ENCODE data around the gene IFNLR1.
A peak's percentile ranks its signal among the peaks of the same experiment; 100 is the strongest.

The IFNLR1 gene

GRCh38 chr1:24119859-24120756 is 67.0 kb downstream of the IFNLR1 start:
- DNase-seq: no peak

- DNase-seq: no peak
Observed at GRCh38 chr1:24119489-24119858, 67.6 kb downstream of the IFNLR1 start.

GRCh38 chr1:24118410-24119242 is 68.5 kb downstream of the IFNLR1 start:
- no peak for DNase-seq

- DNase-seq: no peak
Observed at GRCh38 chr1:24117722-24118409, 69.2 kb downstream of the IFNLR1 start.

- DNase-seq: no peak
Observed at GRCh38 chr1:24117132-24117531, 70.0 kb downstream of the IFNLR1 start.

DNA sequence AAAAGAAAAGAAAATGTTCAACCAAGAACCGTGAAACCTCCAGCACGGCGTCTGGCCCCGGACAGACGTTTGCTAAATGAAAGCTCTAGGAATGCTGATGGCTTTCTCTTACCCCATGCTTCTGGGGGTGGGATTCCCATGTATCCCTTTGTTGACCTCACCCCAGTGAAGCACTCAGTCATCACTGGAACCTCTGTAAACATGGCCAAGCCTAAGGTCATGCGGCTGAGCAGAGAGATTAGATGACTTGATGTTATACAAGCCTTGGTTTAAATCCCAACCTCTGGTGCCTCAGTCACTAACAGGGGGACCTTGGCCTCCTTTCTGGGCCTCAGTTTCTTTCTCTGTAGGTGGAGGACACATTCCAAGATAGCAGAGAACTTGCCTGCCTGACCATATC is 72.3 kb downstream of the IFNLR1 start:
- no peak for DNase-seq

DNA sequence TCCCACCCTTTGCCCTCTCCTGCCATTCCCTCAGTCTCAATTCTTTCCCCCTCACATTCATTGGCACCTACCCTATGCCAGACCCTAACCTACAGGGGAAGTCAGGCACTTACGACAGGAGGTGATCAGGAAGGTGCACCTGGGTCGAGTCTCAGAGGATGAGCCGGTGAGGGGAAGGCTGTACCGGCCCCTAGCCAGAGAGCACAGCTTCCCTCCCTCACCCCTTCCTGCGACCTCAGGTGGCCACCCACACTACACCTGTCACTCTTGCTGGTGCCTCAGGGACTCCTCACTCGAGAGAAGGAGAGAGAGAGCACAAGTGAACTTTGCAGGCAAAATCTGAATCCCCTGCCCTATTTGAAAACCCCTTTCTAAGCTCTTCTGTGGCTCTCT is 73.5 kb downstream of the IFNLR1 start:
- DNase-seq: no peak

DNA sequence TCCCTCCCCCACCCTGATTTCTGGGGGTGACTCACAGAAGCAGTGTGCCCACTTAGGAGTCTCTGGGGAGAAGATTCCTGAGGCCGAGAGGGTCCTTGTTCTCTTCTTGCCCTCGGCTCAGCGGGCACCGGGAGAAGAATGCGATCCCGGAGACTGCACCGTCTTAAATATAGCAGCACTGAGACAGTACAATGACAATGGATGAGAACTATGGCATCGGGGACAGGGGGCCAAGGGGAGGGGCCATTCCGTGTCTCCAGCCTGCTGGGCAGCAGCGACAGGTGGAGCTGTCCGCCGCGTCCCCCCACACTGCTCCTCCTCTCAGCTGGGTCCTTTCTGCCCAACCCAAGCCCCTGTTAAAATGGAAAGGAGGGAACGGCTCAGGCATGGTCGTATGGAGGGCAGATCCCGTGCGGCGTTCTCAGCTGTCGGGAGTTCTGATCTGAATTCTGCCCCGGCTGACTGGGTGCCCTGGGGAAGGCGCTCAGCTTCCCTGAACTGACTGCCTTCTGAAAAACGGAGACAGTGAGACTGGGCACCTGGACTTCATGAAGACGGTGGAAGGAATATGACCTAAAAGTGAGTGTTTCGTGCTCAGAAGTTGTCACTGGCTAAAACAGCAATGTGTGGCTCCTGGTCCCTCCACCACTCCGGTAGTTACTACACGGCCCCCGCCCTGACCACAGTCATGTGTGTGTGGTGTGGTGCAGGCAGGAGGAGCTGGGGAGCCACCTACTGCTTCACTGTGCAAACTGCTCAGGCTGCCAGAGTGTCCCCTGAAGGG is 74.9 kb downstream of the IFNLR1 start, which contains the start of gene MYOM3:
MYOM3 (minus strand) TSS at position 140 of the 784 bp plus-strand sequence. CDS start 3,499 bp downstream, outside the sequence.
- peak; percentile 44 for DNase-seq

- DNase-seq: no peak
Observed at GRCh38 chr1:24111262-24111995, 75.7 kb downstream of the IFNLR1 start.

- DNase-seq: no peak
Observed at GRCh38 chr1:24110642-24111261, 76.3 kb downstream of the IFNLR1 start.

DNA sequence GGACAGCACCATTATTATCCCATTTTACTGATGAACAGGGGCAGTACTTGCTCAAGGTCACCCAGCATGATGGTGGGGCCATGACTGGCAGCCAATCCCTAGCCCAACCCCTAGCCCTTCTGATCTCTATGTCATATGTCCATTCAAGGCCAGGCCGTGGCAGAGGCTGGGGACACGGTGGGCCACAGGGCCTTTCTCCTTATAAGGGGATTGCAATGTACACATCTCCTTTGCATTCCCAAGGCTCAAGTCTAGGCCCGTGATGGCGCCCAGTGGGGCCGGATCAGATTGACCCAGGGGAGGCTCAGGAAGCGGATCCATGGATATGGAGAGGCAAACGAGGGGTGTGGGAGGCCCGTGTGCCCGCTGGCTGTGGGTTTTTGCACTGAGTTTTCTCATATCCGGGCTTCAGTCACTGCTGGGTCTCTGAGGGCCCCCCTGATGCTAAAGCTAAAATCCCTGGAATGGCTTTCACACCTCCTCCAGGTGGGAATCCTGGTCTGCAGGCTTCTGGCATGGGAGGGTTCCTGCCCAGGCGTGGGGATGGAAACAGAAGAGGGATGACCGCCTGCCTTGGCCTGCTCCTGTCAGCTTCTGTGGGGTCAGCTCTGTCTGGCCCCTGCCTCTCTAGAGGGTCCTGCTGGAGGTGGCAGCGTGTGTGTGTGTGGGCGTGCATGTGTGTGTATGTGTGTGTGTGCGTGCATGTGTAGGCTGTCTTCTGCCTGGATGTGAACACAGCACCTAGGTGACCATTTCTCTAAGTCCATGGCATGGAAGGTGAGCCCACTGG is 77.2 kb downstream of the IFNLR1 start:
- DNase-seq: no peak

- DNase-seq: no peak
Observed at GRCh38 chr1:24109166-24109483, 78.0 kb downstream of the IFNLR1 start.

- no peak for DNase-seq
Observed at GRCh38 chr1:24108334-24109165, 78.5 kb downstream of the IFNLR1 start.

- DNase-seq: no peak
Observed at GRCh38 chr1:24107462-24108138, 79.5 kb downstream of the IFNLR1 start.

DNA sequence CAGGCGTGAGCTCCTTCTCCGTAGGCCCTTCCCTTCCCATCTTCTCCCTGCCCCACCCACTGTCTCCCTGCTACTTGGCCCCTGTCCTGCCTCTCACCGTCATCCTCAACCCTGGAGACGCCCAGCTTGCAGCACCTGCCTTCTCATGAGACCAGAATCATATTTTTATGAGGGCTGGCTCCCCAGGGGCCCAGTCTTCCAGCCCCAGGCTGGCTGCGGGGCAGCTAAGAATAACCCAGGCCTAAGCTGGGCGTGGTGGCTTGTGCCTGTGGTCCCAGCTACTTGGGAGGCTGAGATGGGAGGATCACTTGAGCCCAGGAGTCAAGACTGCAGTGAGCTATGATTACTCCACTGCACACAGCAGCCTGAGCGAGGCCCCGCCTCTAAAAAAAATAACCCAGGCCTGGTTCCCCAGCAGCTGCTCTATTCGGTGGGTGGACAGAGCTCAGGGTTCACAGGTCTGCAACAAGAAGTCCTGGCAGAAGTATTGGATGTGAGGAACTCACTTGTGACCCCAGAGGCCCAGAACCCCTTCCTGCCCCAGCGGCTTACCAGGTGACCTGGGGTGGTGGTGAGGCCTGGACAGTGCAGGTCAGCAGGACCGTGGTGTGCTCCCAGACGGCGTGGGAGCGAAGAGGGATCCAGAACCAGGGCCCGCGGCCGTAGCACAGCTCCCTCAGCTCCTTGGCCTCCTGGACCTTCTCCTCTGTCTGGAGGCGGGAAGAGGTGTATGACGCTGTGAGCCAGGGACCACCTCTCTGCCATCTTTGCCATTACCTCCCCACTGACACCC is 81.5 kb downstream of the IFNLR1 start:
- no peak for DNase-seq

DNA sequence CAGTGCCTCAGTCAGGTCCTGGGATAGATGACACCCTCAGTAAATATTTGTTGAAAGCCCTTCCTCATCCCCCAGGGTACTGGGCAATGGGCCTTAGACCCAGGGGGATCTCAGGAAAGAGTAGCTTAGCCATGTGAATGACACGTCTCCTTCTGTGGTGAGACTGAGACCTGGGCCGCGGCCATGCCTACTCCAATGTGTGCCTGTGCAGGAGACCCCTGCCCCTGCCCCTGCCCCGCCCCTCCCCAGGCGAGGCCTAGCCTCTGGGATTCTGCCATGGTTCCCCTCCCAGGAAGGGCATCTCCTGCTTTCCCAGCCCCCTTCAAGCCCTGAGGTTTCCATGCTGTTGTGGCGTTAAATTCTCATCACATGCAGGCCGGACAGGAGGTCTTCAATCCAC is 82.2 kb downstream of the IFNLR1 start:
- no peak for DNase-seq
